ENCODE results near the gene INPP4A. TPM values are rescaled to one million over a fixed set of nuclear protein-coding genes. Genes with fewer than 3 reads are reported as not detected.

Gene INPP4A
- total and polyA plus RNA-seq, 7 donors = 1.8 to 49.9 (median 30.4) TPM

GRCh38 chr2:98545591-98545990 is 100.9 kb downstream of the INPP4A start:
- 94 to 96% methylated on average over 7 of the region's 7 CpGs for WGBS, 2 donors
- Histone ChIP-seq H3K9me3 (no peaks in the 10 kb centered on the region), H3K4me3 (no peak overlapping the region), H3K27me3 (no peaks in the 10 kb centered on the region), H3K27ac (no peak overlapping the region), H3K36me3 (peaks cover 15 to 83% (median 33%) of the 10 kb centered on the region in 4 donors), H3K4me1 (no peaks in the 10 kb centered on the region)
- intact Hi-C loops (cut with DNase I) = no loop called here
- TF ChIP-seq CTCF (IDR thresholded peaks at IDR 0.05) (no peak), POLR2A (IDR thresholded peaks at IDR 0.05) (no peak), POLR2AphosphoS5 (IDR thresholded peaks at IDR 0.05) (no peak), EP300 (IDR thresholded peaks at IDR 0.05) (no peak)
- DNase-seq = no peak

GRCh38 chr2:98546186-98546585 is 101.5 kb downstream of the INPP4A start:
- H3K27me3 ChIP-seq = no peaks in the 10 kb centered on the region
- peaks cover 17 to 82% (median 33%) of the 10 kb centered on the region in 4 donors for H3K36me3 ChIP-seq
- 94 to 96% methylated on average over 3 of the region's 3 CpGs for WGBS, 2 donors
- no peak for DNase-seq
- no peak overlapping the region for H3K4me3 ChIP-seq
- no peaks in the 10 kb centered on the region for H3K4me1 ChIP-seq
- intact Hi-C loops (cut with DNase I) = no loop called here
- TF ChIP-seq POLR2AphosphoS5 (IDR thresholded peaks at IDR 0.05) (no peak), POLR2A (IDR thresholded peaks at IDR 0.05) (no peak), CTCF (IDR thresholded peaks at IDR 0.05) (no peak), EP300 (IDR thresholded peaks at IDR 0.05) (no peak)
- no peak overlapping the region for H3K27ac ChIP-seq
- H3K9me3 ChIP-seq = no peaks in the 10 kb centered on the region

GRCh38 chr2:98547092-98547790 is 102.6 kb downstream of the INPP4A start:
- H3K4me1 ChIP-seq = no peaks in the 10 kb centered on the region
- TF ChIP-seq CTCF (IDR thresholded peaks at IDR 0.05) (no peak), EP300 (IDR thresholded peaks at IDR 0.05) (no peak), POLR2AphosphoS5 (IDR thresholded peaks at IDR 0.05) (no peak), POLR2A (IDR thresholded peaks at IDR 0.05) (no peak)
- no peak overlapping the region for H3K4me3 ChIP-seq
- no peaks in the 10 kb centered on the region for H3K9me3 ChIP-seq
- DNase-seq = no peak
- intact Hi-C loops (cut with DNase I) = no loop called here
- no peak overlapping the region for H3K27ac ChIP-seq
- H3K27me3 ChIP-seq = no peaks in the 10 kb centered on the region
- WGBS, 2 donors = 79 to 84% methylated on average over 2 of the region's 2 CpGs
- H3K36me3 ChIP-seq = peaks cover 17 to 88% (median 33%) of the 10 kb centered on the region in 4 donors

- intact Hi-C loops (cut with DNase I) = no loop called here
- Histone ChIP-seq H3K4me3 (no peak overlapping the region), H3K27me3 (no peaks in the 10 kb centered on the region), H3K4me1 (no peaks in the 10 kb centered on the region), H3K36me3 (peaks cover 22 to 92% (median 35%) of the 10 kb centered on the region in 4 donors), H3K27ac (no peak overlapping the region), H3K9me3 (no peaks in the 10 kb centered on the region)
- no peak for DNase-seq
- 68 to 88% methylated on average over 6 of the region's 6 CpGs for WGBS, 2 donors
- TF ChIP-seq CTCF (IDR thresholded peaks at IDR 0.05) = no peak
- no peak for TF ChIP-seq EP300 (IDR thresholded peaks at IDR 0.05)
- TF ChIP-seq POLR2AphosphoS5 (IDR thresholded peaks at IDR 0.05) = no peak
- no peak for TF ChIP-seq POLR2A (IDR thresholded peaks at IDR 0.05)
Measured at GRCh38 chr2:98548920-98549818, 104.5 kb downstream of the INPP4A start.

Measured in sigmoid colon (tissue), 7 donors.